K562 (cell line): ENCODE data around the gene CD9. TPM values are rescaled to one million over a fixed set of nuclear protein-coding genes. Genes with fewer than 3 reads are reported as not detected.
A peak's percentile ranks its signal among the peaks of the same experiment; 100 is the strongest.

Experiments used
- ATAC-seq: fragments of 200-7000 bp; cut with Tn5 transposase; 3 replicates; pipeline ENCODE4 v1.9.1; 2020; ENCODE audit warnings: moderate library complexity
- BruUV-seq: library from RNA; stranded (reverse); fragments of 400-500 nt; replicated peaks from 2 replicates; lab custom pipeline; 2021; lab: Mats Ljungman, UMichigan
- CTCF ChIA-PET: fragments of 300-600 bp; formaldehyde crosslinking; extraction: SDS; loops from one replicate; lab custom pipeline; 2021; ENCODE audit warnings: low intra/inter-chr PET ratio; lab: Yijun Ruan, JAX
- POLR2A ChIA-PET: fragments of 300-600, 350-650 bp; sonication (Branson Sonifier 250); formaldehyde crosslinking; extraction: SDS; loops from one replicate; lab custom pipeline; 2021; ENCODE audit warnings: antibody characterized with exemption, inconsistent platforms; lab: Yijun Ruan, JAX
- DNase-seq, 4 experiments: peaks; one replicate each; pipeline versions ENCODE4 v3.0.0 to v3.0.0-alpha.2; 2011 to 2018; ENCODE audit warnings: low spot score in 3 of 4, mixed read lengths in 3 of 4; ENCODE audit errors: extremely low read depth in 1 of 4
- FAIRE-seq: peaks from 2 replicates; lab custom pipeline; 2011; peaks lifted over from hg19 to GRCh38; lab: Jason Lieb, UNC
- H2AFZ ChIP-seq: 2 replicates; pipeline ENCODE4 v1.6.0; 2011; ENCODE audit warnings: low read depth, low read length, control low read depth, inconsistent platforms
- H3K27ac ChIP-seq: fragments of 200-600 bp; 3 replicates; pipeline ENCODE4 v1.8.0; 2011; ENCODE audit warnings: low read depth, mild to moderate bottlenecking, control low read depth, inconsistent platforms, low read length, moderate library complexity, mixed read lengths; ENCODE audit errors: extremely low read depth
- H3K27me3 ChIP-seq, 2 experiments: fragments of 300-600 bp in 1 of 2; 2 replicates in 1 of 2; 3 replicates in 1 of 2; pipeline versions ENCODE4 v1.6.0 to v1.8.0; 2011; ENCODE audit warnings: inconsistent platforms in 2 of 2, low read length in 2 of 2, mild to moderate bottlenecking in 1 of 2, mixed read lengths in 1 of 2, moderate library complexity in 1 of 2; ENCODE audit not compliant: control insufficient read depth in 2 of 2, insufficient read depth in 2 of 2
- H3K36me3 ChIP-seq: fragments of 300-600 bp; 3 replicates; pipeline ENCODE4 v1.8.0; 2011; ENCODE audit warnings: mild to moderate bottlenecking, low read length, inconsistent platforms; ENCODE audit not compliant: control insufficient read depth, insufficient read depth
- H3K4me1 ChIP-seq, 2 experiments: fragments of 200-600 bp in 1 of 2; replicated peaks in 1 of 2; 2 replicates in 1 of 2; 3 replicates in 1 of 2; pipeline versions ENCODE4 v1.5.1 to v1.8.0; 2011; ENCODE audit warnings: inconsistent platforms in 2 of 2, low read length in 2 of 2, mild to moderate bottlenecking in 1 of 2, mixed read lengths in 1 of 2, moderate library complexity in 1 of 2; ENCODE audit not compliant: control insufficient read depth in 2 of 2, insufficient read depth in 2 of 2
- H3K4me2 ChIP-seq: 2 replicates; pipeline ENCODE4 v1.6.1; 2011; ENCODE audit warnings: low read length, control low read depth, inconsistent platforms, mixed read lengths; ENCODE audit not compliant: insufficient read depth
- H3K4me3 ChIP-seq: fragments of 200-600 bp; sonication (generic), shearing (Covaris generic); 2 replicates; pipeline ENCODE4 v1.5.1; 2016; ENCODE audit warnings: control low read depth, inconsistent platforms
- H3K79me2 ChIP-seq: fragments of 200-600 bp; 3 replicates; pipeline ENCODE4 v1.8.0; 2011; ENCODE audit warnings: low read length, inconsistent platforms; ENCODE audit not compliant: control insufficient read depth, insufficient read depth
- H3K9ac ChIP-seq, 2 experiments: 2 replicates each; pipeline versions ENCODE4 v1.6.0 to v1.6.1; 2011; ENCODE audit warnings: low read depth in 2 of 2, low read length in 2 of 2, control low read depth in 1 of 2, inconsistent platforms in 1 of 2, mild to moderate bottlenecking in 1 of 2, mixed read lengths in 1 of 2; ENCODE audit not compliant: insufficient read depth in 1 of 2
- H3K9me1 ChIP-seq: one replicate; pipeline ENCODE4 v1.6.0; 2011; ENCODE audit warnings: inconsistent platforms, mild to moderate bottlenecking, low read length, moderate library complexity; ENCODE audit not compliant: control insufficient read depth, insufficient read depth
- H3K9me3 ChIP-seq: replicated peaks from 2 replicates; pipeline ENCODE4 v1.5.1; 2011; ENCODE audit warnings: low read depth, low read length, inconsistent platforms; ENCODE audit not compliant: control insufficient read depth, insufficient read depth
- H4K20me1 ChIP-seq: replicated peaks from 2 replicates; pipeline ENCODE4 v1.6.1; 2011; ENCODE audit warnings: low read length, inconsistent platforms, mixed read lengths; ENCODE audit not compliant: control insufficient read depth, insufficient read depth
- BDP1 ChIP-seq: IDR thresholded peaks from 3 replicates; pipeline ENCODE4 v1.6.1; 2011; ENCODE audit not compliant: insufficient read length, insufficient read depth
- BMI1 ChIP-seq: fragments of 150-350 bp; IDR thresholded peaks from 2 replicates; pipeline ENCODE4 v1.6.1; 2014; ENCODE audit warnings: low read length
- CEBPG ChIP-seq, 3 experiments: fragments of 200-800 bp in 1 of 3; sonication (Bioruptor generic) in 1 of 3; sonication (generic) in 1 of 3; formaldehyde crosslinking in 1 of 3; IDR thresholded peaks in 2 of 3; conservative IDR thresholded peaks in 1 of 3; 2 replicates each; pipeline versions ENCODE4 v1.6.1 to v1.8.0; 2016 to 2022; ENCODE audit warnings: missing compliant biosample characterization in 2 of 3, missing genetic modification characterization in 2 of 3, mild to moderate bottlenecking in 1 of 3, missing genetic modification reagents in 1 of 3
- EP300 ChIP-seq: IDR thresholded peaks from 2 replicates; pipeline ENCODE4 v1.6.1; 2012; ENCODE audit warnings: low read length, improper control_type of control experiment
- FOSL1 ChIP-seq: fragments of 200-800 bp; sonication (Bioruptor generic); conservative IDR thresholded peaks from 2 replicates; pipeline ENCODE4 v1.6.1; 2016; ENCODE audit warnings: missing genetic modification characterization, missing compliant biosample characterization
- GABPB1 ChIP-seq: sonication (generic); formaldehyde crosslinking; IDR thresholded peaks from 2 replicates; pipeline ENCODE4 v1.8.0; 2022; ENCODE audit warnings: mild to moderate bottlenecking, missing genetic modification reagents
- MAZ ChIP-seq, 2 experiments: fragments of 450-650 bp in 1 of 2; sonication (generic) in 1 of 2; formaldehyde crosslinking; IDR thresholded peaks in 1 of 2; conservative IDR thresholded peaks in 1 of 2; 2 replicates each; pipeline versions ENCODE4 v1.4.0 to v1.5.0; 2020; ENCODE audit warnings: mild to moderate bottlenecking in 1 of 2, missing genetic modification reagents in 1 of 2
- PCBP2 ChIP-seq: fragments of 200-400 bp; formaldehyde crosslinking; IDR thresholded peaks from 2 replicates; pipeline ENCODE4 v1.6.1; 2018; ENCODE audit warnings: low read length, low read depth, mild to moderate bottlenecking, moderate library complexity; ENCODE audit not compliant: poor library complexity, severe bottlenecking
- TOE1 ChIP-seq, 2 experiments: fragments of 450-650 bp in 1 of 2; sonication (generic) in 1 of 2; formaldehyde crosslinking in 1 of 2; IDR thresholded peaks; 2 replicates each; pipeline versions ENCODE4 v1.7.1 to v1.8.0; 2016 to 2022; ENCODE audit warnings: borderline replicate concordance in 2 of 2, mild to moderate bottlenecking in 2 of 2, antibody characterized with exemption in 1 of 2, inconsistent platforms in 1 of 2, low read depth in 1 of 2, missing genetic modification reagents in 1 of 2, moderate library complexity in 1 of 2
- TRIM28 ChIP-seq: fragments of 450-650 bp; IDR thresholded peaks from 2 replicates; pipeline ENCODE4 v1.6.1; 2017
- ZNF224 ChIP-seq: sonication (generic); formaldehyde crosslinking; IDR thresholded peaks from 2 replicates; pipeline ENCODE4 v1.8.0; 2022; ENCODE audit warnings: mild to moderate bottlenecking, missing genetic modification reagents
- ZNF512 ChIP-seq: IDR thresholded peaks from 2 replicates; pipeline ENCODE4 v1.6.1; 2016; ENCODE audit warnings: missing genetic modification characterization, missing compliant biosample characterization
- ZNF551 ChIP-seq: fragments of 250-450 bp; sonication (Bioruptor Pico); IDR thresholded peaks from 2 replicates; pipeline ENCODE4 v1.5.0; 2021; ENCODE audit warnings: mild to moderate bottlenecking, moderate library complexity
- WGBS: fragments of 100-300 bp; shearing (Covaris generic); methylation state at CpG from one replicate; pipeline ENCODE4 v1.1.6; 2016; ENCODE audit warnings: low coverage, mixed read lengths; ENCODE audit not compliant: insufficient coverage; ENCODE audit errors: missing lambda C conversion rate; 5-methylcytosine and 5-hydroxymethylcytosine counted together
- in situ Hi-C: fragments of 300-500 bp; cut with MboI; formaldehyde crosslinking; loops from 4 replicates; pipeline ENCODE4 v1.15.0; 2018; ENCODE audit warnings: inconsistent platforms, mixed read lengths
- intact Hi-C: fragments of 100-400 bp; cut with micrococcal nuclease; formaldehyde crosslinking; loops from 2 replicates; pipeline ENCODE4 v1.14.2; 2022
- polyA plus RNA-seq, 8 experiments: library from polyadenylated mRNA; depleted of rRNA in 4 of 8; stranded (reverse) in 5 of 8; unstranded in 3 of 8; fragments of >200 nt; fragmentation: Nextera tagmentation in 2 of 8; fragmentation: Illumina TruSeq in 1 of 8; extraction: Ambion mirVana in 2 of 8; extraction: Trizol in 1 of 8; gene quantifications; 2 replicates each; pipeline versions ENCODE4 v1.2.1 to v1.2.3, GENCODE V29; 2011 to 2014; ENCODE audit warnings: inconsistent platforms in 1 of 8, missing spikeins in 1 of 8
- total RNA-seq, 7 experiments: library from RNA; depleted of rRNA in 6 of 7; stranded (reverse); fragments of >200 nt in 6 of 7; fragmentation: Illumina TruSeq in 2 of 7; extraction: Trizol in 2 of 7; gene quantifications; 2 replicates each; pipeline versions ENCODE4 v1.2.1 to v1.2.3, GENCODE V29; 2011 to 2021; ENCODE audit warnings: low replicate concordance in 1 of 7

The CD9 gene
- total and polyA plus RNA-seq, 9 of the 15 experiments (the other 6 are each of a cell fraction or from before 2014, with no cell fraction given), result 0.43 to 5.6 (median 0.62) TPM

DNA sequence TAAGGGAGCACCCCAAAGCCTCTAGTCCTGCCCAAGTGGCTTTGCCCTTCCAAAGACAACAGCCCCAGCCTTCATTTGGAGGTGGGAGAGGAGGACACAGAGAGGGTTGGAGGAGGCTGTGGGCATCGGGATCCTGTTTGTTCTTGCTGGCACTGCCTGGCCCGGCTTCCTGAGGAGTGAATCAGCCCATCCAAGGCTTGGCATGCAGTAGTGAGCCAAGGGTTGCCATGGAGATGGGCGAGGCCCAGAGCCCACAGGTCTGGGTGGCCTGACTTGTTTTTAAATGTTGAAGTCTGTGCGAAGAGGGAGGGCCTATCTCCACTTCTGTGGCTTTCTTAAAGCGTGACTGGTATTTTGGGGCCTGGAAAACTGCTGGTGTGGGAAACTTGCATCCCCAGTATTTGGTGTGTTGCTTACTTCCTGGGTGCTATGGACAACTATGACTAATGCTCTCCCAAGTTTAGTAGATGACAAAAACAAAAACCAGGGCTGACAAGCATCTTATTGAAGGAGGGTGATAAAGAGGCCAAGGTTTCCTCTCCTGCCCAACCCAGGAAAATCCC is 15.8 kb downstream of the CD9 start:
- H3K36me3 ChIP-seq, result no peaks in the 10 kb centered on the region
- no peak overlapping the region for H3K4me3 ChIP-seq
- intact Hi-C loops, result no loop called here
- H3K9me3 ChIP-seq, result no peaks in the 10 kb centered on the region
- BruUV-seq, result no TSS peak
- CTCF ChIA-PET, result no interaction called here
- H3K4me2 ChIP-seq, result no peak overlapping the region
- WGBS, result 0% methylated on average over 4 of the region's 5 CpGs
- H3K9ac ChIP-seq, result no peak overlapping the region
- TF ChIP-seq ZNF551 (no peak), FOSL1 (tag) (0 out of 2 replicates have a peak, but pooled peaks have one; percentile 34)
- ATAC-seq (no peak), FAIRE-seq (no peak), DNase-seq (no peak)
- no peaks in the 10 kb centered on the region for H4K20me1 ChIP-seq
- no peaks in the 10 kb centered on the region for H3K79me2 ChIP-seq
- in situ Hi-C loops, result no loop called here
- peaks cover 14 to 56% of the 10 kb centered on the region in 2 experiments for H3K27me3 ChIP-seq
- POLR2A ChIA-PET, result interaction anchor here (0.6 to 1.9 kb wide), 2 partner anchors 8 to 12 kb away, joined by 3 to 4 read pairs; no protein-coding TSS in a partner anchor
- no peaks in the 10 kb centered on the region for H3K9me1 ChIP-seq
- no peak overlapping the region for H3K27ac ChIP-seq
- no peak overlapping the region for H2AFZ ChIP-seq
- no peaks in the 10 kb centered on the region; a peak in 1 of 5 replicates for H3K4me1 ChIP-seq

GRCh38 chr12:6216581-6216980 is 16.4 kb downstream of the CD9 start:
- H2AFZ ChIP-seq, result no peak overlapping the region
- intact Hi-C loops (no loop called here), in situ Hi-C loops (no loop called here)
- H3K9me3 ChIP-seq, result no peaks in the 10 kb centered on the region
- no peak overlapping the region for H3K4me2 ChIP-seq
- no peaks in the 10 kb centered on the region for H3K79me2 ChIP-seq
- no peak overlapping the region for H3K4me3 ChIP-seq
- H3K4me1 ChIP-seq, result no peaks in the 10 kb centered on the region; a peak in 1 of 5 replicates
- CTCF ChIA-PET, result no interaction called here
- no TSS peak for BruUV-seq
- no peaks in the 10 kb centered on the region for H4K20me1 ChIP-seq
- WGBS, result 1% methylated on average over 6 of the region's 7 CpGs
- H3K36me3 ChIP-seq, result no peaks in the 10 kb centered on the region
- POLR2A ChIA-PET, result no interaction called here
- no peak for DNase-seq
- H3K27ac ChIP-seq, result no peak overlapping the region
- H3K9ac ChIP-seq, result no peak overlapping the region
- no peak for FAIRE-seq
- ATAC-seq, result no peak
- peaks cover 16 to 56% of the 10 kb centered on the region in 2 experiments for H3K27me3 ChIP-seq
- H3K9me1 ChIP-seq, result no peaks in the 10 kb centered on the region
- no peak for TF ChIP-seq TOE1 (IDR thresholded peaks at IDR 0.05; ENCODE audit: borderline replicate concordance)
- TF ChIP-seq TOE1 (CRISPR knock-in tag; IDR thresholded peaks at IDR 0.05; ENCODE audit: borderline replicate concordance, low read depth), result no peak
- no peak for TF ChIP-seq PCBP2
- TF ChIP-seq BDP1, result no peak
- TF ChIP-seq CEBPG (CRISPR knock-in tag; IDR thresholded peaks at IDR 0.05), result no peak
- no peak for TF ChIP-seq CEBPG (tag; conservative IDR thresholded peaks at IDR 0.05 in 1 of 2, IDR thresholded peaks at IDR 0.05 in 1 of 2)
- no peak for TF ChIP-seq GABPB1 (CRISPR knock-in tag)
- no peak for TF ChIP-seq BMI1
- no peak for TF ChIP-seq TRIM28
- TF ChIP-seq MAZ (CRISPR knock-in tag; conservative IDR thresholded peaks at IDR 0.05 in 1 of 2, IDR thresholded peaks at IDR 0.05 in 1 of 2), result no peak
- no peak for TF ChIP-seq EP300
- no peak for TF ChIP-seq ZNF512 (tag)
- no peak for TF ChIP-seq ZNF224 (CRISPR knock-in tag)
